Measurements from ENCODE around the gene PXN. TPM values are rescaled to one million over a fixed set of nuclear protein-coding genes. Genes with fewer than 3 reads are reported as not detected.

Gene PXN
- total and polyA plus RNA-seq, 2 experiments from 2014 or later, result 87.2 to 134 TPM

GRCh38 chr12:120264086-120264903, 1.2 kb downstream of the PXN start:
- H3K4me2 ChIP-seq (ENCODE audit: unreplicated experiment), result peak overlapping the region; percentile 94

DNA sequence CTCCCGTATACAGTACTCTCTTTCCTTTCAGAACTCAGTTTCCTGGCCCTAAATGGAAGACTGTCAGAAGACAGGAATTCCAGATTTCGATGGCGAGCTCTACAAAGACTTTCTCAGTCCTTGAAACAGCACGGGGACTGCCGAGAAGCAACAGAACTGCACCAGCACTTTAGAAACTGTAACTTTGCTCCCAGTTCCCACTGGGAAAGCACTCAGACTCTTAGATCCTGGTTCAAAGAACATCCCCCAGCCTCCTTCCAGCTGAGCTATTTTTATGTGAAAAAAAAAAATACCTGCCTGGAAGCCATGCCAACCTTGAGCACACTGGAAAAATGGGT, 1.8 kb downstream of the PXN start:
- H3K4me1 ChIP-seq (ENCODE audit: insufficient read depth), result peaks cover 36% of the 10 kb centered on the region
- peaks cover 60% of the 10 kb centered on the region for H3F3A ChIP-seq (ENCODE audit: insufficient read depth)
- H2AFZ ChIP-seq, result no peak overlapping the region
- no peaks in the 10 kb centered on the region for H3K27me3 ChIP-seq (replicated peaks; ENCODE audit: insufficient read depth)
- no peaks in the 10 kb centered on the region for H3K36me3 ChIP-seq (ENCODE audit: low read depth)
- in situ Hi-C loops (cut with MboI), result no loop called here
- peaks cover 67% of the 10 kb centered on the region for H3K79me2 ChIP-seq (ENCODE audit: insufficient read depth)
- TF ChIP-seq EZH2phosphoT487 (IDR thresholded peaks at IDR 0.05; ENCODE audit: insufficient read depth, low read depth) (no peak), EZH2 (IDR thresholded peaks at IDR 0.05; ENCODE audit: insufficient read depth, poor library complexity, severe bottlenecking) (no peak)
- peak overlapping the region; percentile 93 for H3K9ac ChIP-seq
- peak overlapping the region; percentile 82 for H3K27ac ChIP-seq
- H3K9me2 ChIP-seq (ENCODE audit: insufficient read depth), result no peaks in the 10 kb centered on the region
- peak overlapping the region; percentile 94 for H3K4me2 ChIP-seq (ENCODE audit: unreplicated experiment)
- no peaks in the 10 kb centered on the region for H4K20me1 ChIP-seq (ENCODE audit: insufficient read depth)
- peak; percentile 60 for DNase-seq
- peak overlapping the region; percentile 82 for H3K4me3 ChIP-seq
- no peaks in the 10 kb centered on the region for H3K9me3 ChIP-seq (ENCODE audit: low read depth)
- 0 to 1% methylated on average over 5 of the region's 5 CpGs for WGBS, 2 experiments (ENCODE audit: low coverage in 1 of 2, low lambda C conversion rate in 2 of 2, missing lambda C conversion rate in 2 of 2)

More at GRCh38 chr12:120264086-120264903, 1.2 kb downstream of the PXN start:
- Histone ChIP-seq H3K4me1 (ENCODE audit: insufficient read depth) (peaks cover 30% of the 10 kb centered on the region), H3K9me2 (ENCODE audit: insufficient read depth) (no peaks in the 10 kb centered on the region), H3K79me2 (ENCODE audit: insufficient read depth) (peaks cover 62% of the 10 kb centered on the region), H3K27me3 (replicated peaks; ENCODE audit: insufficient read depth) (no peaks in the 10 kb centered on the region), H3K9ac (peak overlapping the region; percentile 93), H3F3A (ENCODE audit: insufficient read depth) (peaks cover 54% of the 10 kb centered on the region), H3K36me3 (ENCODE audit: low read depth) (no peaks in the 10 kb centered on the region), H4K20me1 (ENCODE audit: insufficient read depth) (no peaks in the 10 kb centered on the region), H3K4me3 (peak overlapping the region; percentile 82), H2AFZ (no peak overlapping the region), H3K27ac (peak overlapping the region; percentile 82), H3K9me3 (ENCODE audit: low read depth) (no peaks in the 10 kb centered on the region)
- in situ Hi-C loops (cut with MboI), result no loop called here
- TF ChIP-seq EZH2phosphoT487 (IDR thresholded peaks at IDR 0.05; ENCODE audit: insufficient read depth, low read depth), result no peak
- no peak for TF ChIP-seq EZH2 (IDR thresholded peaks at IDR 0.05; ENCODE audit: insufficient read depth, poor library complexity, severe bottlenecking)
- DNase-seq, result peak; percentile 58
- WGBS, 2 experiments (ENCODE audit: low coverage in 1 of 2, low lambda C conversion rate in 2 of 2, missing lambda C conversion rate in 2 of 2), result 1% methylated on average over 15 of the region's 15 CpGs

DNA sequence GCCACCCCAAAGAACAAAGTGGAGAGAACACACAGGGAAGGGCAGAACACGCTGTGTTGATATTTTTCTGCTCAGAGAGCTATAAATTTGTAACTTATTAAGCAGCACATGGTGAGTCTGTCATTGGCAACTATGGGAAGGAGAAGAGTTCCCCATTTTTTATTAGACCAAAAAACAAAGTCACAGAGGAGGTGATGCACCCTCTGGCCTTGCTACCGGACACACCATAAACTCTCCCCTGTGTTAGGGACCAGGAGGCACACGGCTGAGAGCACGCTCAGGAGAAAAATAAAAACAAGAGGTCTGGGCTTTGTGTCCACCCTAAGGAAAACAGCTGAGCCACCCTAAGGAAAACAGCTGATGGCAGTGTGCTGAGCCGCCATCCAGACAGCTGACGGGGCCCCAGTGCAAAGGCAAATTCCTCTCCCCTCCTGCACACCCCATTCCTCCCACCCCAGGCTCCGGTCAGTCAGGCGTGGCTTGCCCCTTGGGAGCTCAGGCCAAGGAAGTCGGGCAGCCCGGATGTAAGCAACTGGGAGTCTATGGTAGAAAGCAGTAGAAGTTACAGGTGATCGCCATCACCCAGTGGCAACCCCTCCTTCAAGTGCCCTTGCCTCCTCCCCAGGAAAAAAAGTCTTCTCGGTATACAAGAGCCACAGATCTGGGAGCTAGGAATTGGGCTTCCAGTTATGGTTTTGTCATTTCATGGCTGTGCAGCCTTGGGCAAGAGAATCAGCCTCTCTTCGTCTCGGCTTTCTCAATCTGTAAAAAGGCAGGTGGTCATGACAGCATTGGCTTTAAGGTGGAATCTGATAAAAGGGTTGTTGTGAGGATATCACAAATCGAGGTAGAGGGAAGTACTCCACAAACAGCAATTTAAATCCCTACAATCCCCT, 2.4 kb downstream of the PXN start:
- peak; percentile 56 for DNase-seq
- peak overlapping the region; percentile 82 for H3K4me3 ChIP-seq
- in situ Hi-C loops (cut with MboI), result no loop called here
- H3K27me3 ChIP-seq (replicated peaks; ENCODE audit: insufficient read depth), result no peaks in the 10 kb centered on the region
- peaks cover 66% of the 10 kb centered on the region for H3F3A ChIP-seq (ENCODE audit: insufficient read depth)
- H3K9me2 ChIP-seq (ENCODE audit: insufficient read depth), result no peaks in the 10 kb centered on the region
- no peak for TF ChIP-seq EZH2 (IDR thresholded peaks at IDR 0.05; ENCODE audit: insufficient read depth, poor library complexity, severe bottlenecking)
- TF ChIP-seq EZH2phosphoT487 (IDR thresholded peaks at IDR 0.05; ENCODE audit: insufficient read depth, low read depth), result no peak
- no peaks in the 10 kb centered on the region for H4K20me1 ChIP-seq (ENCODE audit: insufficient read depth)
- peaks cover 74% of the 10 kb centered on the region for H3K79me2 ChIP-seq (ENCODE audit: insufficient read depth)
- H3K9me3 ChIP-seq (ENCODE audit: low read depth), result no peaks in the 10 kb centered on the region
- peak overlapping the region; percentile 94 for H3K4me2 ChIP-seq (ENCODE audit: unreplicated experiment)
- H2AFZ ChIP-seq, result no peak overlapping the region
- H3K27ac ChIP-seq, result peak overlapping the region; percentile 82
- peaks cover 42% of the 10 kb centered on the region for H3K4me1 ChIP-seq (ENCODE audit: insufficient read depth)
- peak overlapping the region; percentile 93 for H3K9ac ChIP-seq
- 6% methylated on average over 15 of the region's 15 CpGs for WGBS, 2 experiments (ENCODE audit: low coverage in 1 of 2, low lambda C conversion rate in 2 of 2, missing lambda C conversion rate in 2 of 2)
- H3K36me3 ChIP-seq (ENCODE audit: low read depth), result no peaks in the 10 kb centered on the region

Measured in GM23248 (cell line).